T-cell (primary cell): ENCODE results near the gene RD3L. TPM values are rescaled to one million over a fixed set of nuclear protein-coding genes. Genes with fewer than 3 reads are reported as not detected.
A peak's percentile ranks its signal among the peaks of the same experiment; 100 is the strongest.

Source experiments
- ATAC-seq, 4 experiments: fragments of 200-7000 bp in 3 of 4; fragments of 150-1000 bp in 1 of 4; cut with Tn5 transposase; replicated peaks in 1 of 4; 1 replicate in 3 of 4; 2 replicates in 1 of 4; pipeline ENCODE4 v1.10.0; 2021; ENCODE audit warnings: moderate library complexity in 3 of 4, mild to moderate bottlenecking in 2 of 4, moderate number of reproducible peaks in 1 of 4
- CTCF ChIA-PET, 2 donors: fragments of 300-600 bp; sonication (Branson Sonifier 250); formaldehyde crosslinking; loops; one replicate each; lab custom pipeline; 2022; ENCODE audit warnings: antibody characterized with exemption in 2 of 2; lab: Charles Lee
- POLR2A ChIA-PET, 2 donors: fragments of 300-600 bp; sonication (Branson Sonifier 250); formaldehyde crosslinking; loops; one replicate each; lab custom pipeline; 2022; ENCODE audit warnings: antibody characterized with exemption in 2 of 2; lab: Charles Lee
- DNase-seq, 35 experiments: peaks; one replicate each; pipeline versions ENCODE4 v3.0.0 to v3.0.0-alpha.2; 2013 to 2023
- H3K27ac ChIP-seq: one replicate; pipeline ENCODE4 v1.5.1; 2013; ENCODE audit warnings: low read length
- H3K27me3 ChIP-seq, 2 experiments: replicated peaks in 1 of 2; 1 replicate in 1 of 2; 2 replicates in 1 of 2; pipeline versions ENCODE4 v1.6.1 to v1.7.0; 2013; ENCODE audit warnings: low read length in 1 of 2, mixed read lengths in 1 of 2; ENCODE audit not compliant: control insufficient read depth in 2 of 2, insufficient read depth in 2 of 2; ENCODE audit errors: extremely low read depth in 1 of 2
- H3K36me3 ChIP-seq, 2 donors: 1 replicate in 1 of 2; 2 replicates in 1 of 2; pipeline versions ENCODE4 v1.6.1 to v1.7.0; 2013; ENCODE audit warnings: low read length in 1 of 2; ENCODE audit not compliant: control insufficient read depth in 2 of 2, insufficient read depth in 1 of 2; ENCODE audit errors: extremely low read depth in 1 of 2
- H3K4me1 ChIP-seq, 2 experiments: 1 replicate in 1 of 2; 2 replicates in 1 of 2; pipeline versions ENCODE4 v1.6.1 to v1.7.0; 2013; ENCODE audit warnings: low read length in 2 of 2, mixed read lengths in 1 of 2; ENCODE audit not compliant: insufficient read depth in 2 of 2, control insufficient read depth in 1 of 2; ENCODE audit errors: extremely low read depth in 1 of 2
- H3K4me3 ChIP-seq, 2 donors: 1 replicate in 1 of 2; 2 replicates in 1 of 2; pipeline versions ENCODE4 v1.5.1 to v1.7.0; 2013; ENCODE audit warnings: mild to moderate bottlenecking in 2 of 2, low read length in 1 of 2, moderate library complexity in 1 of 2; ENCODE audit not compliant: control insufficient read depth in 1 of 2; ENCODE audit errors: extremely low read depth in 1 of 2
- H3K9me3 ChIP-seq: 2 replicates; pipeline ENCODE4 v1.7.0; 2013
- H3K27ac Mint-ChIP-seq, 2 donors: one replicate each; pipeline ENCODE4 v1.8.0; 2020 to 2021; ENCODE audit warnings: mild to moderate bottlenecking in 2 of 2, mixed read lengths in 2 of 2
- H3K27me3 Mint-ChIP-seq, 2 donors: one replicate each; pipeline ENCODE4 v1.8.0; 2021 to 2022; ENCODE audit warnings: mixed read lengths in 2 of 2
- H3K36me3 Mint-ChIP-seq: one replicate; pipeline ENCODE4 v1.8.0; 2021; ENCODE audit warnings: mixed read lengths
- H3K4me1 Mint-ChIP-seq, 3 donors: one replicate each; pipeline ENCODE4 v1.8.0; 2020 to 2022; ENCODE audit warnings: mixed read lengths in 3 of 3, mild to moderate bottlenecking in 1 of 3
- H3K4me3 Mint-ChIP-seq, 3 donors: one replicate each; pipeline ENCODE4 v1.8.0; 2020 to 2022; ENCODE audit warnings: mild to moderate bottlenecking in 3 of 3, mixed read lengths in 3 of 3, moderate library complexity in 3 of 3
- H3K9me3 Mint-ChIP-seq, 3 donors: one replicate each; pipeline ENCODE4 v1.8.0; 2020 to 2022; ENCODE audit warnings: mixed read lengths in 3 of 3
- WGBS: methylation state at CpG from one replicate; pipeline ENCODE4 v1.1.5; 2013; ENCODE audit warnings: missing lambda C conversion rate; ENCODE audit not compliant: insufficient coverage; 5-methylcytosine and 5-hydroxymethylcytosine counted together
- total RNA-seq, 35 experiments: library from RNA in 6 of 35; stranded (reverse) in 6 of 35; fragments of 120-200 nt in 1 of 35; gene quantifications; one replicate each; pipeline versions ENCODE4 v1.2.1 to v1.2.4 and lab custom pipeline; 2013 to 2026

Gene RD3L
- total RNA-seq, 5 donors from 2014 or later (not counting 1 experiment from before 2014, with no cell fraction given), result not detected

- POLR2A ChIA-PET, result interaction anchor here in 1 of 2 donors (0.6 kb wide), 1 partner anchor 252 kb away, joined by 3 read pairs; no protein-coding TSS in a partner anchor
Measured at GRCh38 chr14:103910262-103910935, 31.9 kb downstream of the RD3L start.

GRCh38 chr14:103909531-103910261, 32.6 kb downstream of the RD3L start:
- ChIA-PET POLR2A (no interaction called here), CTCF (interaction anchor here (0.5 to 4.8 kb wide), 9 partner anchors 8 to 535 kb away, joined by 3 to 51 read pairs (median 7); a partner anchor contains a TSS)
- Histone ChIP-seq H3K4me3 (peak overlapping the region; percentile 14 to 52), H3K4me1 (peaks cover 7 to 22% of the 10 kb centered on the region in 2 experiments), H3K9me3 (no peaks in the 10 kb centered on the region), H3K27ac (peak overlapping the region; percentile 14), H3K27me3 (peaks cover 0 to 4% of the 10 kb centered on the region in 2 experiments), H3K36me3 (peaks cover 3 to 32% of the 10 kb centered on the region in 2 donors)
- ATAC-seq (no peak), DNase-seq (no peak)
- peak overlapping the region; percentile 59 to 70 (median 64) for H3K4me3 Mint-ChIP-seq
- peaks cover 0 to 4% of the 10 kb centered on the region in 2 donors for H3K27me3 Mint-ChIP-seq
- no peaks in the 10 kb centered on the region for H3K9me3 Mint-ChIP-seq
- WGBS, result 84% methylated on average over 12 of the region's 26 CpGs
- peak overlapping the region; percentile 83 to 84 for H3K27ac Mint-ChIP-seq
- H3K4me1 Mint-ChIP-seq, result peaks cover 25 to 27% (median 27%) of the 10 kb centered on the region in 3 donors
- peaks cover 23% of the 10 kb centered on the region for H3K36me3 Mint-ChIP-seq

More at GRCh38 chr14:103910262-103910935, 31.9 kb downstream of the RD3L start:
- H3K9me3 Mint-ChIP-seq, result no peaks in the 10 kb centered on the region
- CTCF ChIA-PET, result interaction anchor here (0.5 to 4.8 kb wide), 11 partner anchors 9 to 536 kb away, joined by 3 to 51 read pairs (median 5); a partner anchor contains a TSS
- no peaks in the 10 kb centered on the region for H3K9me3 ChIP-seq
- peak overlapping the region; percentile 83 to 84 for H3K27ac Mint-ChIP-seq
- no peak overlapping the region for H3K27ac ChIP-seq
- peak overlapping the region; percentile 59 to 70 (median 64) for H3K4me3 Mint-ChIP-seq
- peaks cover 27% of the 10 kb centered on the region for H3K36me3 Mint-ChIP-seq
- peak overlapping the region; percentile 14 to 52 for H3K4me3 ChIP-seq
- ATAC-seq, result peak; percentile 73 to 81 (median 78)
- WGBS, result 42% methylated on average over 9 of the region's 20 CpGs
- H3K4me1 ChIP-seq, result peaks cover 7 to 22% of the 10 kb centered on the region in 2 experiments
- H3K27me3 ChIP-seq, result peaks cover 0 to 4% of the 10 kb centered on the region in 2 experiments
- peaks cover 0 to 4% of the 10 kb centered on the region in 2 donors for H3K27me3 Mint-ChIP-seq
- H3K4me1 Mint-ChIP-seq, result peaks cover 25 to 28% (median 27%) of the 10 kb centered on the region in 3 donors
- peaks cover 3 to 36% of the 10 kb centered on the region in 2 donors for H3K36me3 ChIP-seq
- peak; percentile 46 to 84 (median 61) for DNase-seq

- CTCF ChIA-PET, result interaction anchor here (0.7 to 4.8 kb wide), 2 partner anchors 100 to 721 kb away, joined by 5 to 51 read pairs; no protein-coding TSS in a partner anchor
- H3K27ac ChIP-seq, result peak overlapping the region; percentile 72
- peaks cover 0 to 4% of the 10 kb centered on the region in 2 experiments for H3K27me3 ChIP-seq
- POLR2A ChIA-PET, result interaction anchor here in 1 of 2 donors (0.6 kb wide), 2 partner anchors 133 to 516 kb away, joined by 3 read pairs; no protein-coding TSS in a partner anchor
- peak overlapping the region in 2 of 3 donors; percentile 8 to 64 for H3K4me3 Mint-ChIP-seq
- peaks cover 7 to 22% of the 10 kb centered on the region in 2 experiments for H3K4me1 ChIP-seq
- peak in 32 of 35 experiments; percentile 12 to 74 (median 48) for DNase-seq
- H3K36me3 Mint-ChIP-seq, result peaks cover 17% of the 10 kb centered on the region
- H3K4me1 Mint-ChIP-seq, result peaks cover 25 to 27% (median 27%) of the 10 kb centered on the region in 3 donors
- peak; percentile 76 to 84 (median 80) for ATAC-seq
- H3K27me3 Mint-ChIP-seq, result peaks cover 4 to 5% of the 10 kb centered on the region in 2 donors
- H3K36me3 ChIP-seq, result peaks cover 3 to 21% of the 10 kb centered on the region in 2 donors
- no peaks in the 10 kb centered on the region for H3K9me3 Mint-ChIP-seq
- H3K9me3 ChIP-seq, result no peaks in the 10 kb centered on the region
- WGBS, result no CpG with 5 or more reads among the region's 4 CpGs
- no peak overlapping the region for H3K4me3 ChIP-seq
- peak overlapping the region; percentile 74 to 80 for H3K27ac Mint-ChIP-seq
Measured at GRCh38 chr14:103908580-103908979, 33.7 kb downstream of the RD3L start.

- H3K27ac Mint-ChIP-seq, result peak overlapping the region; percentile 16 to 46
Measured at GRCh38 chr14:103905842-103906456, 36.4 kb downstream of the RD3L start.

GRCh38 chr14:103904493-103905107, 37.7 kb downstream of the RD3L start:
- 100% methylated on average over 2 of the region's 2 CpGs for WGBS
- Histone ChIP-seq H3K4me3 (no peak overlapping the region), H3K9me3 (no peaks in the 10 kb centered on the region), H3K4me1 (peaks cover 2 to 20% of the 10 kb centered on the region in 2 experiments), H3K27ac (no peak overlapping the region), H3K27me3 (peaks cover 0 to 10% of the 10 kb centered on the region in 2 experiments), H3K36me3 (no peaks in the 10 kb centered on the region)
- Mint-ChIP-seq H3K4me1 (peaks cover 16 to 24% (median 20%) of the 10 kb centered on the region in 3 donors), H3K27me3 (peaks cover 4 to 5% of the 10 kb centered on the region in 2 donors), H3K9me3 (no peaks in the 10 kb centered on the region), H3K4me3 (no peak overlapping the region), H3K27ac (no peak overlapping the region), H3K36me3 (peaks cover 3% of the 10 kb centered on the region)
- ChIA-PET POLR2A (no interaction called here), CTCF (interaction anchor here (0.6 to 2.4 kb wide), 7 partner anchors 10 to 294 kb away, joined by 3 to 12 read pairs (median 4); a partner anchor contains a TSS)
- DNase-seq (no peak), ATAC-seq (no peak)

More at GRCh38 chr14:103905842-103906456, 36.4 kb downstream of the RD3L start:
- no peak overlapping the region for H3K4me3 ChIP-seq
- 42% methylated on average over 14 of the region's 22 CpGs for WGBS
- Mint-ChIP-seq H3K4me1 (peaks cover 25 to 31% (median 29%) of the 10 kb centered on the region in 3 donors), H3K4me3 (peak overlapping the region in 2 of 3 donors; percentile 18 to 50), H3K36me3 (peaks cover 3% of the 10 kb centered on the region), H3K9me3 (no peaks in the 10 kb centered on the region), H3K27me3 (peaks cover 4 to 5% of the 10 kb centered on the region in 2 donors)
- H3K27ac ChIP-seq, result no peak overlapping the region
- ChIA-PET CTCF (interaction anchor here (0.6 to 0.7 kb wide), 4 partner anchors 9 to 98 kb away, joined by 3 to 6 read pairs (median 3); no protein-coding TSS in a partner anchor), POLR2A (no interaction called here)
- H3K9me3 ChIP-seq, result no peaks in the 10 kb centered on the region
- H3K36me3 ChIP-seq, result peaks cover 0 to under 1% of the 10 kb centered on the region in 2 donors
- H3K27me3 ChIP-seq, result peaks cover 0 to 7% of the 10 kb centered on the region in 2 experiments
- peaks cover 7 to 27% of the 10 kb centered on the region in 2 experiments for H3K4me1 ChIP-seq
- ATAC-seq (peak in 3 of 4 experiments; percentile 24 to 46 (median 33)), DNase-seq (peak in 28 of 35 experiments; percentile 11 to 52 (median 36))
